ENCODE measurements around the gene TM2D3. TPM values are rescaled to one million over a fixed set of nuclear protein-coding genes. Genes with fewer than 3 reads are reported as not detected.

The TM2D3 gene
- total RNA-seq, 6 experiments from 2014 or later, result 31.4 to 35.9 (median 32.5) TPM

DNA sequence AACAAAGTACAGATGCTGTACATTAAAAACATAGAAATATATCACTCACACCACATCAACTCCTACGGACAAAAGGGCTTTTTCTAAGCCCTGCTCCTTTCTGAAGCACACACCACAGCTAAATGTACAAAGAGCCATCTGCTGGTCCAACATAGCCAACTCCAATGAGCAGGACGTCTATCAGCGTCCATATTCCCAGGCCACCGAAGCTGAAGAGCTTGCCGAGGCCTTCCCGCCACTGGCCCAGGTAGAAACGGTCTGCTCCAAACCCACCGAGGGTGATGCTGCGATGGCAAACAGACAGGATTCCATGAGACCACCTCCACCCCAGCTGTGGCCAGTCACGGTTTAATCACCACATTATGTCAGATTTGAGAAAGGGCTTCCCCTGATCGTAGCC, 9.8 kb downstream of the TM2D3 start:
- H3K4me3 Mint-ChIP-seq, result no peak overlapping the region
- peak overlapping the region; percentile 40; the same call in 1 of the 2 replicates for H3K27ac Mint-ChIP-seq
- H3K27me3 Mint-ChIP-seq (ENCODE audit: insufficient read depth), result peaks cover 2% of the 10 kb centered on the region; the same call in 1 of the 2 replicates
- no peaks in the 10 kb centered on the region for H3K9me3 Mint-ChIP-seq
- H3K36me3 Mint-ChIP-seq (ENCODE audit: low read depth), result peaks cover 20% of the 10 kb centered on the region
- H3K4me1 Mint-ChIP-seq (ENCODE audit: low read depth), result peaks cover 28% of the 10 kb centered on the region
- TF ChIP-seq, protein P1, sequence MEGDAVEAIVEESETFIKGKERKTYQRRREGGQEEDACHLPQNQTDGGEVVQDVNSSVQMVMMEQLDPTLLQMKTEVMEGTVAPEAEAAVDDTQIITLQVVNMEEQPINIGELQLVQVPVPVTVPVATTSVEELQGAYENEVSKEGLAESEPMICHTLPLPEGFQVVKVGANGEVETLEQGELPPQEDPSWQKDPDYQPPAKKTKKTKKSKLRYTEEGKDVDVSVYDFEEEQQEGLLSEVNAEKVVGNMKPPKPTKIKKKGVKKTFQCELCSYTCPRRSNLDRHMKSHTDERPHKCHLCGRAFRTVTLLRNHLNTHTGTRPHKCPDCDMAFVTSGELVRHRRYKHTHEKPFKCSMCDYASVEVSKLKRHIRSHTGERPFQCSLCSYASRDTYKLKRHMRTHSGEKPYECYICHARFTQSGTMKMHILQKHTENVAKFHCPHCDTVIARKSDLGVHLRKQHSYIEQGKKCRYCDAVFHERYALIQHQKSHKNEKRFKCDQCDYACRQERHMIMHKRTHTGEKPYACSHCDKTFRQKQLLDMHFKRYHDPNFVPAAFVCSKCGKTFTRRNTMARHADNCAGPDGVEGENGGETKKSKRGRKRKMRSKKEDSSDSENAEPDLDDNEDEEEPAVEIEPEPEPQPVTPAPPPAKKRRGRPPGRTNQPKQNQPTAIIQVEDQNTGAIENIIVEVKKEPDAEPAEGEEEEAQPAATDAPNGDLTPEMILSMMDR (IDR thresholded peaks at IDR 0.05), result peak; percentile 31; the same call in 1 of the 2 replicates
- no peak for DNase-seq

DNA sequence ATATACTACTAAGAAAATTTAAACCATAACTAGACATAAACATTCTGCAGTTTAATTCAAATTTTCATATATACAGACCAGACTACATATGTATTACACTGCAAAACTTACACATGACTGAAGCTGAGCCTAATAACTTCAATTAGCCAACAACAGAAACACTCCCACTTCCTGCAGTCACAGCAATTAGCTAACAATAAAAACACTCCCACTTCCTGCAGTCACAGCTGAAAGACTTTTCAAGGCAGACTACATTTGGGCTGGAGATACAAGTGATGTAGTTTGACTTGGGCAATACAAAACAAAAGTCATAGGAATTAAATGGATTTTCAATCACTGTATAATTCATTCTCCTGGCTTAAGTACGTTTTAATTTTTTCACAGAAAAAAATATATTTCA, 10.3 kb downstream of the TM2D3 start:
- peak overlapping the region; percentile 40 for H3K27ac Mint-ChIP-seq
- H3K4me3 Mint-ChIP-seq, result no peak overlapping the region
- DNase-seq, result no peak
- H3K36me3 Mint-ChIP-seq (ENCODE audit: low read depth), result peaks cover 20% of the 10 kb centered on the region
- TF ChIP-seq, protein P1 (IDR thresholded peaks at IDR 0.05), result no peak
- H3K27me3 Mint-ChIP-seq (ENCODE audit: insufficient read depth), result peaks cover 2% of the 10 kb centered on the region; the same call in 1 of the 2 replicates
- no peaks in the 10 kb centered on the region for H3K9me3 Mint-ChIP-seq
- peaks cover 26% of the 10 kb centered on the region for H3K4me1 Mint-ChIP-seq (ENCODE audit: low read depth)

GRCh38 chr15:101641129-101641764, 10.9 kb downstream of the TM2D3 start:
- peak; percentile 54 for DNase-seq
- TF ChIP-seq, protein P1 (IDR thresholded peaks at IDR 0.05), result peak; percentile 97
- Mint-ChIP-seq H3K27ac (peak overlapping the region; percentile 74), H3K36me3 (ENCODE audit: low read depth) (peaks cover 20% of the 10 kb centered on the region), H3K4me1 (ENCODE audit: low read depth) (peaks cover 33% of the 10 kb centered on the region), H3K27me3 (ENCODE audit: insufficient read depth) (peaks cover 4% of the 10 kb centered on the region), H3K9me3 (no peaks in the 10 kb centered on the region), H3K4me3 (no peak overlapping the region)

DNA sequence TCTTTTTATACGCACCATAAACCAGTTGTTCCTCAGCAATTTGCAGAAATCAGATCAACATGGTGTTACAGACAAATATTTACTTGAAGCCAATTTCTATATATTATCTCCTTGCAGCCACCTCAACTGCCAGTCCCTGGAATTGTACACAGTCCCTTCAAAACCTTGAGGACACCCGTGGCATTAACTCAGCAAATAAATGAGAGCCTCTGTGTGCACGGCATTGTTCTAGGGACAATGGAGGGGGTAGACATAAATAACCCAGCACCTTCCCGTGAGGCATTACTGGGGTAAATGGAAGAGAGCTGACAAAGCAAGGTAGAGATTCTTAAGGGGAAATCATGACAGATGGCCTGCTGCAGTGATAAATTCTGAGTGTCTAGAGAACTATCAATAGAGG, 12.5 kb downstream of the TM2D3 start:
- TF ChIP-seq, protein P1 (IDR thresholded peaks at IDR 0.05), result no peak
- H3K4me1 Mint-ChIP-seq (ENCODE audit: low read depth), result peaks cover 38% of the 10 kb centered on the region
- H3K27me3 Mint-ChIP-seq (ENCODE audit: insufficient read depth), result peaks cover 4% of the 10 kb centered on the region
- no peaks in the 10 kb centered on the region for H3K9me3 Mint-ChIP-seq
- H3K27ac Mint-ChIP-seq, result no peak overlapping the region
- no peak for DNase-seq
- no peak overlapping the region for H3K4me3 Mint-ChIP-seq
- peaks cover 6% of the 10 kb centered on the region for H3K36me3 Mint-ChIP-seq (ENCODE audit: low read depth)

- H3K4me1 Mint-ChIP-seq (ENCODE audit: low read depth), result peaks cover 38% of the 10 kb centered on the region
- no peaks in the 10 kb centered on the region for H3K9me3 Mint-ChIP-seq
- H3K27me3 Mint-ChIP-seq (ENCODE audit: insufficient read depth), result peaks cover 4% of the 10 kb centered on the region
- no peak overlapping the region for H3K4me3 Mint-ChIP-seq
- TF ChIP-seq, protein P1 (IDR thresholded peaks at IDR 0.05), result no peak
- no peak overlapping the region for H3K27ac Mint-ChIP-seq
- peaks cover 6% of the 10 kb centered on the region for H3K36me3 Mint-ChIP-seq (ENCODE audit: low read depth)
- DNase-seq, result no peak
Observed at GRCh38 chr15:101637919-101638318, 14.3 kb downstream of the TM2D3 start.
